HEK293 (cell line): ENCODE data around the gene DCST1.

Experiments
- CTCF ChIA-PET: fragments of 350-600 bp; formaldehyde crosslinking; extraction: SDS; loops from one replicate; lab custom pipeline; 2021; ENCODE audit warnings: antibody characterized with exemption; lab: Yijun Ruan, JAX
- POLR2A ChIA-PET: fragments of 300-600 bp; formaldehyde crosslinking; extraction: SDS; loops from one replicate; lab custom pipeline; 2020; ENCODE audit warnings: antibody characterized with exemption, inconsistent platforms; lab: Yijun Ruan, JAX
- H3K27ac ChIP-seq: fragments of 200-500 bp; sonication (Bioruptor generic); 2 replicates; pipeline ENCODE4 v1.5.1; 2014; ENCODE audit warnings: low read depth, low read length, control low read depth, inconsistent platforms; ENCODE audit errors: extremely low read depth
- H3K36me3 ChIP-seq, 2 experiments: fragments of 200-500 bp in 1 of 2; sonication (Bioruptor generic) in 1 of 2; 1 replicate in 1 of 2; 2 replicates in 1 of 2; pipeline ENCODE4 v1.5.1; 2014 to 2017; ENCODE audit warnings: inconsistent platforms in 2 of 2, low read length in 2 of 2; ENCODE audit not compliant: control insufficient read depth in 2 of 2, insufficient read depth in 1 of 2
- H3K4me1 ChIP-seq: fragments of 200-500 bp; sonication (Bioruptor generic); 2 replicates; pipeline ENCODE4 v1.5.1; 2014; ENCODE audit warnings: mild to moderate bottlenecking, low read length, inconsistent platforms; ENCODE audit not compliant: control insufficient read depth, insufficient read depth
- H3K4me3 ChIP-seq: 2 replicates; pipeline ENCODE4 v1.5.1; 2011; ENCODE audit warnings: low read depth, mild to moderate bottlenecking, control low read depth, low read length, moderate library complexity
- H3K9me3 ChIP-seq: fragments of 200-500 bp; sonication (Bioruptor generic); 2 replicates; pipeline ENCODE4 v1.5.1; 2014; ENCODE audit warnings: low read depth, low read length, inconsistent platforms; ENCODE audit not compliant: control insufficient read depth, insufficient read depth
- GLI4 ChIP-seq: fragments of 450-650 bp; formaldehyde crosslinking; IDR thresholded peaks from 2 replicates; pipeline ENCODE4 v1.5.1; 2016; ENCODE audit warnings: missing biosample characterization, missing genetic modification characterization
- SCRT1 ChIP-seq: fragments of 450-650 bp; formaldehyde crosslinking; IDR thresholded peaks from 2 replicates; pipeline ENCODE4 v1.5.1; 2016; ENCODE audit warnings: missing biosample characterization, missing genetic modification characterization, borderline replicate concordance
- SP2 ChIP-seq: fragments of 450-650 bp; formaldehyde crosslinking; IDR thresholded peaks from 2 replicates; pipeline ENCODE4 v1.5.1; 2016; ENCODE audit warnings: missing biosample characterization, missing genetic modification characterization
- ZNF132 ChIP-seq: fragments of 450-650 bp; formaldehyde crosslinking; IDR thresholded peaks from 2 replicates; pipeline ENCODE4 v1.5.1; 2017; ENCODE audit warnings: missing biosample characterization, missing genetic modification characterization, borderline replicate concordance
- ZNF155 ChIP-seq: fragments of 450-650 bp; formaldehyde crosslinking; IDR thresholded peaks from 2 replicates; pipeline ENCODE4 v1.5.1; 2016; ENCODE audit warnings: missing biosample characterization, missing genetic modification characterization
- ZNF302 ChIP-seq: fragments of 450-650 bp; formaldehyde crosslinking; IDR thresholded peaks from 2 replicates; pipeline ENCODE4 v1.5.1; 2016; ENCODE audit warnings: missing biosample characterization, missing genetic modification characterization, low read depth
- ZNF335 ChIP-seq: fragments of 450-650 bp; formaldehyde crosslinking; conservative IDR thresholded peaks from 2 replicates; pipeline ENCODE4 v1.5.1; 2016; ENCODE audit warnings: missing biosample characterization, missing genetic modification characterization
- ZNF544 ChIP-seq: fragments of 450-650 bp; formaldehyde crosslinking; IDR thresholded peaks from 2 replicates; pipeline ENCODE4 v1.5.0; 2017; ENCODE audit warnings: missing biosample characterization, missing genetic modification characterization
- ZNF785 ChIP-seq: fragments of 450-650 bp; formaldehyde crosslinking; IDR thresholded peaks from 2 replicates; pipeline ENCODE4 v1.5.1; 2016; ENCODE audit warnings: missing biosample characterization, missing genetic modification characterization
- TF ChIP-seq, protein P1 (sequence below): fragments of 450-650 bp; formaldehyde crosslinking; IDR thresholded peaks from 2 replicates; pipeline ENCODE4 v1.5.1; 2016; ENCODE audit warnings: missing biosample characterization, missing genetic modification characterization
- TF ChIP-seq, protein P2 (sequence below): fragments of 450-650 bp; formaldehyde crosslinking; IDR thresholded peaks from 2 replicates; pipeline ENCODE4 v1.5.1; 2016; ENCODE audit warnings: missing biosample characterization, missing genetic modification characterization
- TF ChIP-seq, protein P3 (sequence below): fragments of 450-650 bp; formaldehyde crosslinking; IDR thresholded peaks from 2 replicates; pipeline ENCODE4 v1.5.1; 2017; ENCODE audit warnings: missing biosample characterization, missing genetic modification characterization
- TF ChIP-seq, protein P4 (sequence below): fragments of 450-650 bp; formaldehyde crosslinking; conservative IDR thresholded peaks from 2 replicates; pipeline ENCODE4 v1.5.1; 2016; ENCODE audit warnings: low read depth, missing biosample characterization, missing genetic modification characterization
- TF ChIP-seq, protein P5 (sequence below): fragments of 450-650 bp; formaldehyde crosslinking; IDR thresholded peaks from 2 replicates; pipeline ENCODE4 v1.5.1; 2016; ENCODE audit warnings: missing biosample characterization, missing genetic modification characterization

Gene DCST1

DNA sequence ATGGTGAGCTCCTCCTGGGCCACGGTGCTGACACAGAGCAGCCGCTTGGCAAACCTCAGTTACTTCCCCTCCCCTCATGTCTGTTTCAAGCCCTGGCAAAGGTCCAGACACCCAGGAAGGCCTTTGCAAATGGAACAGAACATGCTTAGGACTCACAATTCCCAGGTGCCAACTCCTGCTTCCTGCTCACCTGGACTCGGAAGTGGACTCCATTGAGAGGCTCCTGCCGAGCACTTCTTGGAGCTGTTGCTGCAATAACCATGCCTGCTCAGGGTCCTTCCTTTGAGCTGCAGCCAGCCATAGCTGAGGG is 10.7 kb upstream of the DCST1 start:
- H3K9me3 ChIP-seq = no peaks in the 10 kb centered on the region
- no peak overlapping the region for H3K4me3 ChIP-seq
- no peak overlapping the region for H3K27ac ChIP-seq
- CTCF ChIA-PET = interaction anchor here (0.5 to 2.0 kb wide), 8 partner anchors 22 to 1530 kb away, joined by 3 to 13 read pairs (median 3); partner anchors contain the start of genes ADAM15 and KRTCAP2
- TF ChIP-seq SCRT1 (tag by site-specific recombination) = no peak
- TF ChIP-seq, protein P1, sequence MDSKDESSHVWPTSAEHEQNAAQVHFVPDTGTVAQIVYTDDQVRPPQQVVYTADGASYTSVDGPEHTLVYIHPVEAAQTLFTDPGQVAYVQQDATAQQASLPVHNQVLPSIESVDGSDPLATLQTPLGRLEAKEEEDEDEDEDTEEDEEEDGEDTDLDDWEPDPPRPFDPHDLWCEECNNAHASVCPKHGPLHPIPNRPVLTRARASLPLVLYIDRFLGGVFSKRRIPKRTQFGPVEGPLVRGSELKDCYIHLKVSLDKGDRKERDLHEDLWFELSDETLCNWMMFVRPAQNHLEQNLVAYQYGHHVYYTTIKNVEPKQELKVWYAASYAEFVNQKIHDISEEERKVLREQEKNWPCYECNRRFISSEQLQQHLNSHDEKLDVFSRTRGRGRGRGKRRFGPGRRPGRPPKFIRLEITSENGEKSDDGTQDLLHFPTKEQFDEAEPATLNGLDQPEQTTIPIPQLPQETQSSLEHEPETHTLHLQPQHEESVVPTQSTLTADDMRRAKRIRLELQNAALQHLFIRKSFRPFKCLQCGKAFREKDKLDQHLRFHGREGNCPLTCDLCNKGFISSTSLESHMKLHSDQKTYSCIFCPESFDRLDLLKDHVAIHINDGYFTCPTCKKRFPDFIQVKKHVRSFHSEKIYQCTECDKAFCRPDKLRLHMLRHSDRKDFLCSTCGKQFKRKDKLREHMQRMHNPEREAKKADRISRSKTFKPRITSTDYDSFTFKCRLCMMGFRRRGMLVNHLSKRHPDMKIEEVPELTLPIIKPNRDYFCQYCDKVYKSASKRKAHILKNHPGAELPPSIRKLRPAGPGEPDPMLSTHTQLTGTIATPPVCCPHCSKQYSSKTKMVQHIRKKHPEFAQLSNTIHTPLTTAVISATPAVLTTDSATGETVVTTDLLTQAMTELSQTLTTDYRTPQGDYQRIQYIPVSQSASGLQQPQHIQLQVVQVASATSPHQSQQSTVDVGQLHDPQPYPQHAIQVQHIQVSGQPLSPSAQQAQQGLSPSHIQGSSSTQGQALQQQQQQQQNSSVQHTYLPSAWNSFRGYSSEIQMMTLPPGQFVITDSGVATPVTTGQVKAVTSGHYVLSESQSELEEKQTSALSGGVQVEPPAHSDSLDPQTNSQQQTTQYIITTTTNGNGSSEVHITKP (tag by site-specific recombination) = no peak
- no peak for TF ChIP-seq ZNF302 (tag by site-specific recombination)
- H3K36me3 ChIP-seq = no peaks in the 10 kb centered on the region
- POLR2A ChIA-PET = interaction anchor here (0.6 kb wide), 1 partner anchor 202 kb away, joined by 3 read pairs; no protein-coding TSS in a partner anchor
- no peaks in the 10 kb centered on the region for H3K4me1 ChIP-seq

DNA sequence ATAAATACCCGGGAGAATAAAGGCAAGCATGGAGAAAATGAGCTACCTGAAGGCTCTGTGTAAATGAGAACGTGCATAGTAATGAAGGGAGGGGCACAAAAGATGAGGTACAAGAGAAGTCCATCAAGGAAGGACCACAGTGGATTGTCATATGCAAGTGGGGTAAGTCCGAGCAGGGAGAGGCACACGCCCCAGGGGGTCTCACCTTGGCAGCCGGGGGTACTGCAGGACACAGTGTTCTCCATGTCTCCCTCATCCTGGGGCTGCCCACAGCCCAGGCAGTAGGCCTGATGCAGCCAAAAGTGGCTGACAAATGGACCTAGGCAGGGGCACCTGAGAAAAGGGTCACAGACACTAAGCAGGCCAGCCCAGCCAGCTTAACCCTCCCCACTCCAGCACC is 10.0 kb upstream of the DCST1 start:
- TF ChIP-seq ZNF155 (tag by site-specific recombination) (no peak), SP2 (tag by site-specific recombination) (no peak), ZNF785 (no peak), ZNF544 (tag by site-specific recombination) (no peak), ZNF335 (tag by site-specific recombination) (no peak)
- TF ChIP-seq, protein P2, sequence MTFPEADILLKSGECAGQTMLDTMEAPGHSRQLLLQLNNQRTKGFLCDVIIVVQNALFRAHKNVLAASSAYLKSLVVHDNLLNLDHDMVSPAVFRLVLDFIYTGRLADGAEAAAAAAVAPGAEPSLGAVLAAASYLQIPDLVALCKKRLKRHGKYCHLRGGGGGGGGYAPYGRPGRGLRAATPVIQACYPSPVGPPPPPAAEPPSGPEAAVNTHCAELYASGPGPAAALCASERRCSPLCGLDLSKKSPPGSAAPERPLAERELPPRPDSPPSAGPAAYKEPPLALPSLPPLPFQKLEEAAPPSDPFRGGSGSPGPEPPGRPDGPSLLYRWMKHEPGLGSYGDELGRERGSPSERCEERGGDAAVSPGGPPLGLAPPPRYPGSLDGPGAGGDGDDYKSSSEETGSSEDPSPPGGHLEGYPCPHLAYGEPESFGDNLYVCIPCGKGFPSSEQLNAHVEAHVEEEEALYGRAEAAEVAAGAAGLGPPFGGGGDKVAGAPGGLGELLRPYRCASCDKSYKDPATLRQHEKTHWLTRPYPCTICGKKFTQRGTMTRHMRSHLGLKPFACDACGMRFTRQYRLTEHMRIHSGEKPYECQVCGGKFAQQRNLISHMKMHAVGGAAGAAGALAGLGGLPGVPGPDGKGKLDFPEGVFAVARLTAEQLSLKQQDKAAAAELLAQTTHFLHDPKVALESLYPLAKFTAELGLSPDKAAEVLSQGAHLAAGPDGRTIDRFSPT (tag by site-specific recombination) = no peak
- TF ChIP-seq, protein P3, sequence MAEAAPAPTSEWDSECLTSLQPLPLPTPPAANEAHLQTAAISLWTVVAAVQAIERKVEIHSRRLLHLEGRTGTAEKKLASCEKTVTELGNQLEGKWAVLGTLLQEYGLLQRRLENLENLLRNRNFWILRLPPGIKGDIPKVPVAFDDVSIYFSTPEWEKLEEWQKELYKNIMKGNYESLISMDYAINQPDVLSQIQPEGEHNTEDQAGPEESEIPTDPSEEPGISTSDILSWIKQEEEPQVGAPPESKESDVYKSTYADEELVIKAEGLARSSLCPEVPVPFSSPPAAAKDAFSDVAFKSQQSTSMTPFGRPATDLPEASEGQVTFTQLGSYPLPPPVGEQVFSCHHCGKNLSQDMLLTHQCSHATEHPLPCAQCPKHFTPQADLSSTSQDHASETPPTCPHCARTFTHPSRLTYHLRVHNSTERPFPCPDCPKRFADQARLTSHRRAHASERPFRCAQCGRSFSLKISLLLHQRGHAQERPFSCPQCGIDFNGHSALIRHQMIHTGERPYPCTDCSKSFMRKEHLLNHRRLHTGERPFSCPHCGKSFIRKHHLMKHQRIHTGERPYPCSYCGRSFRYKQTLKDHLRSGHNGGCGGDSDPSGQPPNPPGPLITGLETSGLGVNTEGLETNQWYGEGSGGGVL (tag by site-specific recombination) = no peak
- POLR2A ChIA-PET = interaction anchor here (0.7 kb wide), 1 partner anchor 141 kb away, joined by 3 read pairs; no protein-coding TSS in a partner anchor
- Histone ChIP-seq H3K4me1 (no peaks in the 10 kb centered on the region), H3K4me3 (no peak overlapping the region), H3K9me3 (no peaks in the 10 kb centered on the region), H3K36me3 (no peaks in the 10 kb centered on the region), H3K27ac (no peak overlapping the region; the same call in 1 of the 2 replicates)
- CTCF ChIA-PET = interaction anchor here (0.5 to 2.0 kb wide), 6 partner anchors 21 to 149 kb away, joined by 3 to 13 read pairs (median 3); partner anchors contain the start of gene KRTCAP2

DNA sequence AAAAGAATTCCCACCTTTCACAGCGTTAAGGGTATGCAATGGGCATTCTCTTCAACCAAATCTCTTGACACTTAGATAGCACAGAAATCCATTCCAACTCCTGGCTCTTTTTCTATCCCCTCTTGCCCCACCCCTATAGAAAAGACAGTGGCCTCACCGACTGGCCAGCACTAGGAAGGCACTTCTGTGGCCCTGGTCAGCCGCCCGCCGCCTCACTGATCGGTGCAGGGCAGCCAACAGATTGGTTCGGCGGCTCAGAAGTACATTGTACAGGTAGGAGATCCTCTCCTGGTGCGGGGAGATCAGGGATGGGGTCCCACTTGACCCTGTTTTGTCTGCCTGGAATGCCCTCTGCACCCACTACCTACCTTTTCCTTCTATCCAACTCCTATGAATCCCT is 9.3 kb upstream of the DCST1 start:
- H3K4me3 ChIP-seq = no peak overlapping the region
- no peaks in the 10 kb centered on the region for H3K9me3 ChIP-seq
- no peaks in the 10 kb centered on the region for H3K36me3 ChIP-seq
- ChIA-PET POLR2A (no interaction called here), CTCF (interaction anchor here (0.5 to 1.2 kb wide), 3 partner anchors 11 to 24 kb away, joined by 3 read pairs; no protein-coding TSS in a partner anchor)
- H3K27ac ChIP-seq = no peak overlapping the region
- H3K4me1 ChIP-seq = no peaks in the 10 kb centered on the region
- TF ChIP-seq ZNF132 (tag by site-specific recombination) (no peak), GLI4 (tag by site-specific recombination) (no peak)
- TF ChIP-seq, protein P4, sequence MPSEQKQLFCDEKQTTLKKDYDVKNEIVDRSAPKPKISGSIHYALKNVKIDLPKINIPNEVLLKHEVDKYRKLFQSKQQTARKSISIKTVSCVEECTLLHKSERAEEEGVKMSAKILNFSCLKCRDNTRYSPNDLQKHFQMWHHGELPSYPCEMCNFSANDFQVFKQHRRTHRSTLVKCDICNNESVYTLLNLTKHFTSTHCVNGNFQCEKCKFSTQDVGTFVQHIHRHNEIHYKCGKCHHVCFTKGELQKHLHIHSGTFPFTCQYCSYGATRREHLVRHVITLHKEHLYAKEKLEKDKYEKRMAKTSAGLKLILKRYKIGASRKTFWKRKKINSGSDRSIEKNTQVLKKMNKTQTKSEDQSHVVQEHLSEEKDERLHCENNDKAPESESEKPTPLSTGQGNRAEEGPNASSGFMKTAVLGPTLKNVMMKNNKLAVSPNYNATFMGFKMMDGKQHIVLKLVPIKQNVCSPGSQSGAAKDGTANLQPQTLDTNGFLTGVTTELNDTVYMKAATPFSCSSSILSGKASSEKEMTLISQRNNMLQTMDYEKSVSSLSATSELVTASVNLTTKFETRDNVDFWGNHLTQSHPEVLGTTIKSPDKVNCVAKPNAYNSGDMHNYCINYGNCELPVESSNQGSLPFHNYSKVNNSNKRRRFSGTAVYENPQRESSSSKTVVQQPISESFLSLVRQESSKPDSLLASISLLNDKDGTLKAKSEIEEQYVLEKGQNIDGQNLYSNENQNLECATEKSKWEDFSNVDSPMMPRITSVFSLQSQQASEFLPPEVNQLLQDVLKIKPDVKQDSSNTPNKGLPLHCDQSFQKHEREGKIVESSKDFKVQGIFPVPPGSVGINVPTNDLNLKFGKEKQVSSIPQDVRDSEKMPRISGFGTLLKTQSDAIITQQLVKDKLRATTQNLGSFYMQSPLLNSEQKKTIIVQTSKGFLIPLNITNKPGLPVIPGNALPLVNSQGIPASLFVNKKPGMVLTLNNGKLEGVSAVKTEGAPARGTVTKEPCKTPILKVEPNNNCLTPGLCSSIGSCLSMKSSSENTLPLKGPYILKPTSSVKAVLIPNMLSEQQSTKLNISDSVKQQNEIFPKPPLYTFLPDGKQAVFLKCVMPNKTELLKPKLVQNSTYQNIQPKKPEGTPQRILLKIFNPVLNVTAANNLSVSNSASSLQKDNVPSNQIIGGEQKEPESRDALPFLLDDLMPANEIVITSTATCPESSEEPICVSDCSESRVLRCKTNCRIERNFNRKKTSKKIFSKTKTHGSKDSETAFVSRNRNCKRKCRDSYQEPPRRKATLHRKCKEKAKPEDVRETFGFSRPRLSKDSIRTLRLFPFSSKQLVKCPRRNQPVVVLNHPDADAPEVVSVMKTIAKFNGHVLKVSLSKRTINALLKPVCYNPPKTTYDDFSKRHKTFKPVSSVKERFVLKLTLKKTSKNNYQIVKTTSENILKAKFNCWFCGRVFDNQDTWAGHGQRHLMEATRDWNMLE = no peak
- TF ChIP-seq, protein P5, sequence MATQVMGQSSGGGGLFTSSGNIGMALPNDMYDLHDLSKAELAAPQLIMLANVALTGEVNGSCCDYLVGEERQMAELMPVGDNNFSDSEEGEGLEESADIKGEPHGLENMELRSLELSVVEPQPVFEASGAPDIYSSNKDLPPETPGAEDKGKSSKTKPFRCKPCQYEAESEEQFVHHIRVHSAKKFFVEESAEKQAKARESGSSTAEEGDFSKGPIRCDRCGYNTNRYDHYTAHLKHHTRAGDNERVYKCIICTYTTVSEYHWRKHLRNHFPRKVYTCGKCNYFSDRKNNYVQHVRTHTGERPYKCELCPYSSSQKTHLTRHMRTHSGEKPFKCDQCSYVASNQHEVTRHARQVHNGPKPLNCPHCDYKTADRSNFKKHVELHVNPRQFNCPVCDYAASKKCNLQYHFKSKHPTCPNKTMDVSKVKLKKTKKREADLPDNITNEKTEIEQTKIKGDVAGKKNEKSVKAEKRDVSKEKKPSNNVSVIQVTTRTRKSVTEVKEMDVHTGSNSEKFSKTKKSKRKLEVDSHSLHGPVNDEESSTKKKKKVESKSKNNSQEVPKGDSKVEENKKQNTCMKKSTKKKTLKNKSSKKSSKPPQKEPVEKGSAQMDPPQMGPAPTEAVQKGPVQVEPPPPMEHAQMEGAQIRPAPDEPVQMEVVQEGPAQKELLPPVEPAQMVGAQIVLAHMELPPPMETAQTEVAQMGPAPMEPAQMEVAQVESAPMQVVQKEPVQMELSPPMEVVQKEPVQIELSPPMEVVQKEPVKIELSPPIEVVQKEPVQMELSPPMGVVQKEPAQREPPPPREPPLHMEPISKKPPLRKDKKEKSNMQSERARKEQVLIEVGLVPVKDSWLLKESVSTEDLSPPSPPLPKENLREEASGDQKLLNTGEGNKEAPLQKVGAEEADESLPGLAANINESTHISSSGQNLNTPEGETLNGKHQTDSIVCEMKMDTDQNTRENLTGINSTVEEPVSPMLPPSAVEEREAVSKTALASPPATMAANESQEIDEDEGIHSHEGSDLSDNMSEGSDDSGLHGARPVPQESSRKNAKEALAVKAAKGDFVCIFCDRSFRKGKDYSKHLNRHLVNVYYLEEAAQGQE (tag by site-specific recombination) = no peak
